ENCODE measurements around the gene PTPRD.

DNA sequence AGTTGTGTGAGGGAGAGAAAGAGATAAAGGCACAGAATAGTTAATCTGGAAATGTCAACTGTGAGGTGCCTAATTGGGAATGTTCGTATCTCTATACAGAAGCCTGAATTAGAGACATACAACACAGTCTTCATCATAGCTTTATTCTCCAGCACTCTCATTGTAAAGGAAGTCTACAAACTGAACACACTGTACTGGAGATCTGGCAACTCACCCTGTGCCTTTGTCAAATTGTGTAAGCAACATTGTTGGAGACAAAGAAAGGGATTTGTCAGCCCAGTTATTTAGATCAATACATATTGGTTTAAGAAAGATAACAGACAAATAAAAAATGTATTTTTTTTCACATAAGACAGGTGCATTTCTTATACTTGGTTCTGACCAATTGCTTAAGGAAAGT lies 1980.3 kb downstream of the PTPRD start:
- TF ChIP-seq, protein P1, sequence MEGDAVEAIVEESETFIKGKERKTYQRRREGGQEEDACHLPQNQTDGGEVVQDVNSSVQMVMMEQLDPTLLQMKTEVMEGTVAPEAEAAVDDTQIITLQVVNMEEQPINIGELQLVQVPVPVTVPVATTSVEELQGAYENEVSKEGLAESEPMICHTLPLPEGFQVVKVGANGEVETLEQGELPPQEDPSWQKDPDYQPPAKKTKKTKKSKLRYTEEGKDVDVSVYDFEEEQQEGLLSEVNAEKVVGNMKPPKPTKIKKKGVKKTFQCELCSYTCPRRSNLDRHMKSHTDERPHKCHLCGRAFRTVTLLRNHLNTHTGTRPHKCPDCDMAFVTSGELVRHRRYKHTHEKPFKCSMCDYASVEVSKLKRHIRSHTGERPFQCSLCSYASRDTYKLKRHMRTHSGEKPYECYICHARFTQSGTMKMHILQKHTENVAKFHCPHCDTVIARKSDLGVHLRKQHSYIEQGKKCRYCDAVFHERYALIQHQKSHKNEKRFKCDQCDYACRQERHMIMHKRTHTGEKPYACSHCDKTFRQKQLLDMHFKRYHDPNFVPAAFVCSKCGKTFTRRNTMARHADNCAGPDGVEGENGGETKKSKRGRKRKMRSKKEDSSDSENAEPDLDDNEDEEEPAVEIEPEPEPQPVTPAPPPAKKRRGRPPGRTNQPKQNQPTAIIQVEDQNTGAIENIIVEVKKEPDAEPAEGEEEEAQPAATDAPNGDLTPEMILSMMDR (IDR thresholded peaks at IDR 0.05), result no peak
- TF ChIP-seq POLR2AphosphoS5 (IDR thresholded peaks at IDR 0.05), result no peak
